ENCODE data around the gene RNF126.
"Not testable (repeated sequence)": the region's sequence is repeated elsewhere in the genome, so short reads cannot be mapped to it uniquely, and the experiment has no call there.

RNF126 gene

DNA sequence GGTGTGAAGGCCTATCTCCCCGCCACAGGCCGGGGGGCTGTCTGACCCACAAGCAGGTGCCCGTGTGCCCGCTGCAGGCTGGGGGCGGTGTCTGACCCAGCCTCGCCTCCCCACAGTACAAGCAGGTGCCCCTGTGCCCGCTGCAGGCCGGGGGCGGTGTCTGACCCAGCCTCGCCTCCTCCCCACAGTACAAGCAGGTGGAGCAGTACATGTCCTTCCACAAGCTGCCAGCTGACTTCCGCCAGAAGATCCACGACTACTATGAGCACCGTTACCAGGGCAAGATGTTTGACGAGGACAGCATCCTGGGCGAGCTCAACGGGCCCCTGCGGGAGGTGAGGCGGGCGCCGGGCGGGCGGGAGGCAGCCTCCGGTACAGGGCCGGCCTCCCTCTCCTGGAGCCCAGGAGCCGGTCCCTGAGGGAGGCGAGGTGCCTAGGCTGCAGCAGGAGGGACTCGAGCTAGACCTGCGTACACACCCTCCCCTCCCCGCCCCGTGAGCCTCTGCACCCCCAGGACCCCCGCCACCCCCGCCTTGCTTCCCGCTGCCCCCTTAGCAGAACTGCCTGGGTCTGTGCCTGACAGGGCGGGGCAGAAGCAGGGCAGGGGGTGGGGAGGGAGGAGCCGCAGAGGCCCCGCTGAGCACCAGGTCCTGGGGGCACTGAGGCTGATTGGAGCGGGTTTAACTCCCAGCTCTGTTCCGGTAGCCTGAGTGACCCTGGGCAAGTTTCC, 52.8 kb downstream of the RNF126 start:
- H3K27me3 ChIP-seq (ENCODE audit: insufficient read depth, low read length) = no peaks in the 10 kb centered on the region
- no peak overlapping the region for H2AFZ ChIP-seq (ENCODE audit: low read depth, low read length)
- no peak overlapping the region for H3K4me3 ChIP-seq (ENCODE audit: low read length)
- H3K9me3 ChIP-seq (ENCODE audit: low read length) = no peaks in the 10 kb centered on the region
- H3K4me1 ChIP-seq (ENCODE audit: insufficient read depth, low read length) = peaks cover 4% of the 10 kb centered on the region
- H3K36me3 ChIP-seq (ENCODE audit: insufficient read depth, low read length) = peaks cover 8% of the 10 kb centered on the region

DNA sequence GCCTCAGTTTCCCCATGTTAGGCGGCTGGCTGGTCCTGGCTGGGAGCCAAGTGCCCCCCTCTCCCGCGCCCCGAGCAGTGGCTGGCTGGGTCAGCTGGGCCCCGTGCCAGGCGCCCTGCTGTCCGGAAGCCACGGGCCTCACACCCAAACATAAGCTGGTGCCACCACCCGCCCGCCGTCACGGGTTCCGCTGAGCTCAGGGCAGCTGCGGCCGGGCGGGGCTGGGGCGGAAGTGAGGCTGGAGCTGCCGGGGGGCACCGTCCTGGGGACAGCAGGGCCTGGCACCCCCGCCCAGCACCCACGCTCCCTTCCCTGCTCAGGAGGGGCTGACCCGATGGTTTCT, 54.0 kb downstream of the RNF126 start:
- H3K36me3 ChIP-seq (ENCODE audit: insufficient read depth, low read length) = peaks cover 2% of the 10 kb centered on the region
- no peak overlapping the region for H3K4me3 ChIP-seq (ENCODE audit: low read length)
- H2AFZ ChIP-seq (ENCODE audit: low read depth, low read length) = no peak overlapping the region
- peaks cover 4% of the 10 kb centered on the region for H3K4me1 ChIP-seq (ENCODE audit: insufficient read depth, low read length)
- no peaks in the 10 kb centered on the region for H3K9me3 ChIP-seq (ENCODE audit: low read length)
- H3K27me3 ChIP-seq (ENCODE audit: insufficient read depth, low read length) = no peaks in the 10 kb centered on the region

DNA sequence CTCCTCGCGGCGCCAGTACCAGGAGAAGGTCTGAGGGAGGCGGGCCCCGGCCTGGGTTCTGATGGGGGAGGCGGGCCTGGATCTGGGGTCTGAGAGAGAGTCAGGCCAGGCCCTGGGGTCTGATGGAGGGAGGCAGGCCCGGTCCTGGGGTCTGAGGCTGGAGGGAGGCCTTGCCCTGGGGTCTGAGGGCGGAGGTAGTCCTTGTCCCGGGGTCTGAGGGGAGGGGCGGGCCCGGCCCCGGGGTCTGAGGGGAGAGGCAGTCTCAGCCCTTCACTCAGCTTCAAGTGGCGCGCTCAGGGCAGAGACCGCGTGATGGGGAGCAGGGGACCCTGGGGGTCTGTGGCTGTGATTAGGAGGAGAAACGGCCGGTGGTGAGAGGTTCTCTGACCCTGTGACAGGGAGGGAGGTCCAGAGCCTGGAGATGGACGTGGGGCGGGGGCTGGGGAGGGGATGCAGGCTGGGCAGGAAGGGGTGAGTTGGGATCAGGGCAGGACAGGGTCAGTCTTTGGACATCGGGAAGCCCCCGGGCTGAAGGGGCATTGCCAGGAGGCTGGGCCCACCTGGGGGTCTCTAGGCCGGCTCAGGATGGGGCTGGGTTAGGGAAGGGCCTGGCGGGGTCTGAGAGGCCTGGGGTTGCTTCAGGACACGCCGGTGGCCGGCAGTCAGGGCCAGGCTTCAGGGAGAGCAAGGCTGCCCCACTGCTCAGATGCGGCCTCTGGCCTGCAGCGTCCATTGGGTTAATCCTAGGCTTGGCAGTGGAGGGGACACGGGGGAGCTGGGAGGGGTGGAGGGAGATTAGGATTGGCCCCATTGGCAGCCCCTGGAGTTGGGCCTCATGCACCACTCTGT, 54.6 kb downstream of the RNF126 start:
- Histone ChIP-seq H3K9me3 (ENCODE audit: low read length) (no peaks in the 10 kb centered on the region), H2AFZ (ENCODE audit: low read depth, low read length) (no peak overlapping the region), H3K27me3 (ENCODE audit: insufficient read depth, low read length) (no peaks in the 10 kb centered on the region), H3K4me1 (ENCODE audit: insufficient read depth, low read length) (peaks cover 4% of the 10 kb centered on the region), H3K4me3 (ENCODE audit: low read length) (no peak overlapping the region), H3K36me3 (ENCODE audit: insufficient read depth, low read length) (peaks cover 2% of the 10 kb centered on the region)

DNA sequence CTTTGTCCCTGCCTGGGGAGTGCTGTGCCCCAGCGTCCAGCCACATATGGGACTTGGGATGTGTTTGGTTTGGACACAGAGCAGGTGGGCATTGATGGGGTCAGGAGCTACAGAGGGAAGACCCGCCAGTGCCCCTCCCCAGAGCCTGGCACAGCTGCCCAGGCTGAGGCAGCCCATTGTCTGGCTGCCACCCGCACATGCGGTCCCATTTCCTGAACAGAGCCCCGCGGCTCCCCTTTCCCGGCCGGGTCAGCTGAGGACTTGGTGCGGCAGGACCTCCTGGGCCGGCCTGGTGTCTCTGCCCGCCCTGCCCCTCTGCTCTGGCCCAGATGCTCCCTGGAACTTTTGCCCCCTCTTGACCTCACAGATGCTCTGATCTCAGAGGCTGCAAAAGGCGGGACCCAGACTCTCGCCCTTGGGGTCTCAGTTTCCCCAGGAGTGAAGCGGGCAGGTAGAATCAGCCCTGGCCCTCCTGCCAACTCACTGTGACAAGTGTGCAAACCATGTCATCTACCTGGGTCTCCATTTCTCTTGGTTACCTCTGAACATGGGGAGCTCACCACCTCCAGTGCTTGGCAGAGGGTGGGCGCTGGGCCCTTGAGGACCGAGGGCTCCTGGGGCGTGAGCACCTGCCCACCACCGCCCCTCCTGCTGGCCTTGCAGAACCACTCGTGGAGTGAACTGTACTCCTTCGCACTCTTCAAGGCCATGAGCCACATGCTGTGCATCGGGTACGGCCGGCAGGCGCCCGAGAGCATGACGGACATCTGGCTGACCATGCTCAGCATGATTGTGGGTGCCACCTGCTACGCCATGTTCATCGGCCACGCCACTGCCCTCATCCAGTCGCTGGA, 55.5 kb downstream of the RNF126 start:
- no peak overlapping the region for H3K4me3 ChIP-seq (ENCODE audit: low read length)
- H3K27me3 ChIP-seq (ENCODE audit: insufficient read depth, low read length) = no peaks in the 10 kb centered on the region
- H3K4me1 ChIP-seq (ENCODE audit: insufficient read depth, low read length) = peaks cover 4% of the 10 kb centered on the region
- H3K9me3 ChIP-seq (ENCODE audit: low read length) = no peaks in the 10 kb centered on the region
- peaks cover 2% of the 10 kb centered on the region for H3K36me3 ChIP-seq (ENCODE audit: insufficient read depth, low read length)
- H2AFZ ChIP-seq (ENCODE audit: low read depth, low read length) = no peak overlapping the region

DNA sequence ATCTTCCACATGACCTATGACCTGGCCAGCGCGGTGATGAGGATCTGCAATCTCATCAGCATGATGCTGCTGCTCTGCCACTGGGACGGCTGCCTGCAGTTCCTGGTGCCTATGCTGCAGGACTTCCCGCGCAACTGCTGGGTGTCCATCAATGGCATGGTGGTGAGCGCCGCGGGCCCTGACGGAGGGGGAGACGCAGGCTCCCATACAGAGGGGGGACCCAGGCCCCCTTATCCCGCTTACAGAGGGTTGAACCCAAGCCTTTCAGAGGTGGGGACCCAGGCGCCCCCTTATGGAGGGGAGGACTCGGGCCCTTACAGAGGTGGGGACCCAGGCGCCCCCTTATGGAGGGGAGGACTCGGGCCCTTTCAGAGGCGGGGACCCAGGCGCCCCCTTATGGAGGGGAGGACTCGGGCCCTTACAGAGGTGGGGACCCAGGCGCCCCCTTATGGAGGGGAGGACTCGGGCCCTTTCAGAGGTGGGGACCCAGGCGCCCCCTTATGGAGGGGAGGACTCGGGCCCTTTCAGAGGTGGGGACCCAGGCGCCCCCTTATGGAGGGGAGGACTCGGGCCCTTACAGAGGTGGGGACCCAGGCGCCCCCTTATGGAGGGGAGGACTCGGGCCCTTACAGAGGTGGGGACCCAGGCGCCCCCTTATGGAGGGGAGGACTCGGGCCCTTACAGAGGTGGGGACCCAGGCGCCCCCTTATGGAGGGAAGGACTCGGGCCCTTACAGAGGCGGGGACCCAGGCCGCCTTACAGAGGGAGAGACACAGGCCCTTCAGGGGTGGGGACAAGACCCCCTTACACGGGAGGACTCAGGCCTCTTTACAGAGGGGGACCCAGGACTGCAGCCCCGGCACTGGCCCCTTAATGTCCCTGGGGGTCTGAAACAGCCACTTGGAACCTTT, 57.7 kb downstream of the RNF126 start:
- H3K4me3 ChIP-seq (ENCODE audit: low read length); H3K4me1 ChIP-seq (ENCODE audit: insufficient read depth, low read length); H3K27me3 ChIP-seq (ENCODE audit: insufficient read depth, low read length); H3K9me3 ChIP-seq (ENCODE audit: low read length); H2AFZ ChIP-seq (ENCODE audit: low read depth, low read length); H3K36me3 ChIP-seq (ENCODE audit: insufficient read depth, low read length): not testable (repeated sequence)

DNA sequence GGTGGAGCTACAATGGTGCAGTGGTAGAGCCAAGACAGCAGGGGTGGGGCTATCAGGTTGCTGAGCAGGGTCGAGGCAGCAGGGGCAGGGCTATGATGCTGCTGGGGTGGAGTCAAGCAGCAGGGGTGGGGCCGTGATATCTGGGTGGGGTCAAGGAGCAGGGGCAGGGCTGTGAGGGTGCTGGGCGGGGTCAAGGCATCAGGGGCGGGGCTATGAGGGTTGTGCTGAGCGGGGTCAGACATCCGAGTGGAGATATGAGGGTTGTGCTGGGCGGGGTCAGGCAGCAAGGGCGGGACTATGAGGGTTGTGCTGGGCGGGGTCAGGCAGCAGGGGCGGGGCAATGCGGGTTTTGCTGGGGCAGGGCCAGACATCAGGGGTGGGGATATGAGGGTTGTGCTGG, 58.7 kb downstream of the RNF126 start:
- no peak overlapping the region for H2AFZ ChIP-seq (ENCODE audit: low read depth, low read length)
- H3K9me3 ChIP-seq (ENCODE audit: low read length) = peaks cover 7% of the 10 kb centered on the region
- no peaks in the 10 kb centered on the region for H3K36me3 ChIP-seq (ENCODE audit: insufficient read depth, low read length)
- H3K4me1 ChIP-seq (ENCODE audit: insufficient read depth, low read length) = no peaks in the 10 kb centered on the region
- no peaks in the 10 kb centered on the region for H3K27me3 ChIP-seq (ENCODE audit: insufficient read depth, low read length)
- no peak overlapping the region for H3K4me3 ChIP-seq (ENCODE audit: low read length)

DNA sequence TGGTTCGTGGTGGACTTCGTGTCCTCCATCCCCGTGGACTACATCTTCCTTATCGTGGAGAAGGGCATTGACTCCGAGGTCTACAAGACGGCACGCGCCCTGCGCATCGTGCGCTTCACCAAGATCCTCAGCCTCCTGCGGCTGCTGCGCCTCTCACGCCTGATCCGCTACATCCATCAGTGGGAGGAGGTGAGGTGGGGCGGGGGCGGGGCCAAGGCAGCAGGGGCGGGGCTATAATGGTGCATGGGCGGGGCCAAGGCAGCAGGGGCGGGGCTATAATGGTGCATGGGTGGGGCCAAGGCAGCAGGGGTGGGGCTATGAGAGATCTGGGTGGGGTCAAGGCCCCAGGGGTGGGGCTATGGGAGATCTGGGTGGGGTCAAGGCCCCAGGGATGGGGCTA, 59.2 kb downstream of the RNF126 start:
- not testable (repeated sequence) for H2AFZ ChIP-seq (ENCODE audit: low read depth, low read length); H3K9me3 ChIP-seq (ENCODE audit: low read length); H3K4me3 ChIP-seq (ENCODE audit: low read length); H3K4me1 ChIP-seq (ENCODE audit: insufficient read depth, low read length); H3K27me3 ChIP-seq (ENCODE audit: insufficient read depth, low read length); H3K36me3 ChIP-seq (ENCODE audit: insufficient read depth, low read length)

DNA sequence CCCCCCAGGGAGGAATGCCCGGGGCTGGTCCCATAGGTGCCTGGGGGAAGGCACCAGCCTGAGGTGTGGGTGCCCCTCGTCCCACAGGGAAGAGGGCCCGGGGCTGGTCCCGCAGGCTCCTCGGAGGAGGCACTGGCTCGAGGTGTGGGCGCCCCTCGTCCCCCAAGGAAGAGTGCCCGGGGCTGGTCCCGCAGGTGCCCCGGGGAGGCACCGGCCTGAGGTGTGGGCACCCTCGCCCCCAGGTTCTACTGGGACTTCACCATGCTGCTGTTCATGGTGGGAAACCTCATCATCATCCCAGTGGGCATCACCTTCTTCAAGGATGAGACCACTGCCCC, 59.7 kb downstream of the RNF126 start:
- H3K9me3 ChIP-seq (ENCODE audit: low read length); H3K4me3 ChIP-seq (ENCODE audit: low read length); H2AFZ ChIP-seq (ENCODE audit: low read depth, low read length); H3K27me3 ChIP-seq (ENCODE audit: insufficient read depth, low read length); H3K4me1 ChIP-seq (ENCODE audit: insufficient read depth, low read length); H3K36me3 ChIP-seq (ENCODE audit: insufficient read depth, low read length): not testable (repeated sequence)

DNA sequence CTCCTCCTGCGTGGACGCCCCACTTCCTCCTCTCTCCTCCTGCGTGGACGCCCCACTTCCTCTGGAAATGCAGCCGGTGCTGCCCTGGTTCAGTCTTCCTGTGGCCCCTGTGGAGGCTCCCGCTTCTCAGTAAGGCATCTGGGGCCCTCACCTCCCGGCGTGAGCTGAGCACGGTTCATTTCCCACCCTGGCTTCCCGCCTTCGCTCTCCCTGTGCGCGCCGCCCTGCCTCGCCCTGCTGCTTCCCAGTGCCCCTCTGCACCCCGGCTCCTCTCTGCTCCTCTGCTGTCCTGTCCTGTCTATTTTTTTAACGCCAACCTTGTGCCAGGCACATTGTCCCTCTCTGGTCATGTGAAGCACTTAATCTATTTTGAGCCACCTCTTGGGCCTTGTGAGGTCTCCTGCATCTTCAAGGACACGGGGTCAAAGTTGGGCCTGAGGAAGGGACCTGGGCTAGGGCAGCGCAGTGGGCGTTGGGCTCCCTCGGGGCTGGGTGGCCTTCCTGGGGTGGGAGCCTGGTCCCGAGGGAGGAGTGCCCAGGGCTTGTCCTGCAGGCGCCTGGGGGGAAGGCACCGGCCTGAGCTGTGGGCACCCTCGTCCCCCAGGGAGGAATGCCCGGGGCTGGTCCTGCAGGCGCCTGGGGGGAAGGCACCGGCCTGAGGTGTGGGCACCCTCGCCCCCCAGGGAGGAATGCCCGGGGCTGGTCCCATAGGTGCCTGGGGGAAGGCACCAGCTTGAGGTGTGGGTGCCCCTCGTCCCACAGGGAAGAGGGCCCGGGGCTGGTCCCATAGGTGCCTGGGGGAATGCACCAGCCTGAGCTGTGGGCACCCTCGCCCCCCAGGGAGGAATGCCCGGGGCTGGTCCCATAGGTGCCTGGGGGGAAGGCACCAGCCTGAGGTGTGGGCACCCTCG, 60.4 kb downstream of the RNF126 start:
- Histone ChIP-seq H3K4me1 (ENCODE audit: insufficient read depth, low read length) (no peaks in the 10 kb centered on the region), H3K9me3 (ENCODE audit: low read length) (peaks cover 7% of the 10 kb centered on the region), H3K27me3 (ENCODE audit: insufficient read depth, low read length) (no peaks in the 10 kb centered on the region), H3K36me3 (ENCODE audit: insufficient read depth, low read length) (no peaks in the 10 kb centered on the region), H3K4me3 (ENCODE audit: low read length) (no peak overlapping the region), H2AFZ (ENCODE audit: low read depth, low read length) (no peak overlapping the region)

DNA sequence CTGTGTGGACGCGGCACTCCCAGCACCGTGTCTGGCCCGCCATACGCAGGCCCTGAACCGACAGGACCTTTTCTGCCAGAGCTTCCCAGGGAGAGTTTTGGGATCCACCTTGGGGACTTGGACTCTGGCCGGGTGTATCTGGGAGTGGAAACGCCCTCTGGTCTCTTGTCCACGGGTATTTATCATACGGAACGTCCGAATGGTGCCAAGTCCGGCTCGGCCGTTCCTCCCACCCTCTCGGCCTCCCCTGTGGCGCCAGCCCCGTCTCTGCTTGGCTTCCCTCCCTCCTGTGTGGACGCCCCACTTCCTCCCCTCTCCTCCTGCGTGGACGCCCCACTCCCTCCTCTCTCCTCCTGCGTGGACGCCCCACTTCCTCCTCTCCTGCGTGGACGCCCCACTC, 61.2 kb downstream of the RNF126 start:
- Histone ChIP-seq H3K27me3 (ENCODE audit: insufficient read depth, low read length) (no peaks in the 10 kb centered on the region), H3K4me3 (ENCODE audit: low read length) (no peak overlapping the region), H3K4me1 (ENCODE audit: insufficient read depth, low read length) (no peaks in the 10 kb centered on the region), H3K9me3 (ENCODE audit: low read length) (peaks cover 9% of the 10 kb centered on the region), H2AFZ (ENCODE audit: low read depth, low read length) (no peak overlapping the region), H3K36me3 (ENCODE audit: insufficient read depth, low read length) (no peaks in the 10 kb centered on the region)

DNA sequence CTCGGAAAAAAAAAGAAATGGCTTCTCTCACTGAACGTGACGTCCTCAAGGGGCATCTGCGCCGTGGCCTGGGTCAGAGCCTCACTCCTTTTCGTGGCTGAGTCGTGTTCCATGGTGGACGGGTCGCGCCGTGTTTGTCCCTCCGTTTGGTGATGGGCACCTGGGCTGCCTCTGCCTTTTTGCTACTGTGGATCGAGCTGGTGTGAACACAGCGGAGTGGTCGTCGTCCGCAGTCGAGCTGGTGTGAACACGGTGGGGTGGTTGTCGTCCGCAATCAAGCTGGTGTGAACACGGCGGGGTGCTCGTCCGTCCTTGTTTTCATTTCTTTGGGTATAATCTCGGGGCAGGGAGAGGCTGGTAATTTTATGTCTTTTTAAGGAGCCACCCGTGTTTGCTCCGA, 61.7 kb downstream of the RNF126 start:
- Histone ChIP-seq H2AFZ (ENCODE audit: low read depth, low read length) (no peak overlapping the region), H3K4me3 (ENCODE audit: low read length) (no peak overlapping the region), H3K36me3 (ENCODE audit: insufficient read depth, low read length) (no peaks in the 10 kb centered on the region), H3K9me3 (ENCODE audit: low read length) (peaks cover 9% of the 10 kb centered on the region), H3K27me3 (ENCODE audit: insufficient read depth, low read length) (no peaks in the 10 kb centered on the region), H3K4me1 (ENCODE audit: insufficient read depth, low read length) (no peaks in the 10 kb centered on the region)
